K562 (cell line): Measurements from ENCODE around the gene C3orf52. TPM values are rescaled to one million over a fixed set of nuclear protein-coding genes. Genes with fewer than 3 reads are reported as not detected.

Experiments used
- ATAC-seq: fragments of 200-7000 bp; cut with Tn5 transposase; 3 replicates; pipeline ENCODE4 v1.9.1; 2020; ENCODE audit warnings: moderate library complexity
- BruUV-seq: library from RNA; stranded (reverse); fragments of 400-500 nt; replicated peaks from 2 replicates; lab custom pipeline; 2021; lab: Mats Ljungman, UMichigan
- CTCF ChIA-PET: fragments of 300-600 bp; formaldehyde crosslinking; extraction: SDS; loops from one replicate; lab custom pipeline; 2021; ENCODE audit warnings: low intra/inter-chr PET ratio; lab: Yijun Ruan, JAX
- POLR2A ChIA-PET: fragments of 300-600, 350-650 bp; sonication (Branson Sonifier 250); formaldehyde crosslinking; extraction: SDS; loops from one replicate; lab custom pipeline; 2021; ENCODE audit warnings: antibody characterized with exemption, inconsistent platforms; lab: Yijun Ruan, JAX
- DNase-seq, 4 experiments: peaks; one replicate each; pipeline versions ENCODE4 v3.0.0 to v3.0.0-alpha.2; 2011 to 2018; ENCODE audit warnings: low spot score in 3 of 4, mixed read lengths in 3 of 4; ENCODE audit errors: extremely low read depth in 1 of 4
- FAIRE-seq: peaks from 2 replicates; lab custom pipeline; 2011; peaks lifted over from hg19 to GRCh38; lab: Jason Lieb, UNC
- H2AFZ ChIP-seq: 2 replicates; pipeline ENCODE4 v1.6.0; 2011; ENCODE audit warnings: low read depth, low read length, control low read depth, inconsistent platforms
- H3K27ac ChIP-seq: fragments of 200-600 bp; 3 replicates; pipeline ENCODE4 v1.8.0; 2011; ENCODE audit warnings: low read depth, mild to moderate bottlenecking, control low read depth, inconsistent platforms, low read length, moderate library complexity, mixed read lengths; ENCODE audit errors: extremely low read depth
- H3K27me3 ChIP-seq, 2 experiments: fragments of 300-600 bp in 1 of 2; 2 replicates in 1 of 2; 3 replicates in 1 of 2; pipeline versions ENCODE4 v1.6.0 to v1.8.0; 2011; ENCODE audit warnings: inconsistent platforms in 2 of 2, low read length in 2 of 2, mild to moderate bottlenecking in 1 of 2, mixed read lengths in 1 of 2, moderate library complexity in 1 of 2; ENCODE audit not compliant: control insufficient read depth in 2 of 2, insufficient read depth in 2 of 2
- H3K36me3 ChIP-seq: fragments of 300-600 bp; 3 replicates; pipeline ENCODE4 v1.8.0; 2011; ENCODE audit warnings: mild to moderate bottlenecking, low read length, inconsistent platforms; ENCODE audit not compliant: control insufficient read depth, insufficient read depth
- H3K4me1 ChIP-seq, 2 experiments: fragments of 200-600 bp in 1 of 2; replicated peaks in 1 of 2; 2 replicates in 1 of 2; 3 replicates in 1 of 2; pipeline versions ENCODE4 v1.5.1 to v1.8.0; 2011; ENCODE audit warnings: inconsistent platforms in 2 of 2, low read length in 2 of 2, mild to moderate bottlenecking in 1 of 2, mixed read lengths in 1 of 2, moderate library complexity in 1 of 2; ENCODE audit not compliant: control insufficient read depth in 2 of 2, insufficient read depth in 2 of 2
- H3K4me2 ChIP-seq: 2 replicates; pipeline ENCODE4 v1.6.1; 2011; ENCODE audit warnings: low read length, control low read depth, inconsistent platforms, mixed read lengths; ENCODE audit not compliant: insufficient read depth
- H3K4me3 ChIP-seq: fragments of 200-600 bp; sonication (generic), shearing (Covaris generic); 2 replicates; pipeline ENCODE4 v1.5.1; 2016; ENCODE audit warnings: control low read depth, inconsistent platforms
- H3K79me2 ChIP-seq: fragments of 200-600 bp; 3 replicates; pipeline ENCODE4 v1.8.0; 2011; ENCODE audit warnings: low read length, inconsistent platforms; ENCODE audit not compliant: control insufficient read depth, insufficient read depth
- H3K9ac ChIP-seq, 2 experiments: 2 replicates each; pipeline versions ENCODE4 v1.6.0 to v1.6.1; 2011; ENCODE audit warnings: low read depth in 2 of 2, low read length in 2 of 2, control low read depth in 1 of 2, inconsistent platforms in 1 of 2, mild to moderate bottlenecking in 1 of 2, mixed read lengths in 1 of 2; ENCODE audit not compliant: insufficient read depth in 1 of 2
- H3K9me1 ChIP-seq: one replicate; pipeline ENCODE4 v1.6.0; 2011; ENCODE audit warnings: inconsistent platforms, mild to moderate bottlenecking, low read length, moderate library complexity; ENCODE audit not compliant: control insufficient read depth, insufficient read depth
- H3K9me3 ChIP-seq: replicated peaks from 2 replicates; pipeline ENCODE4 v1.5.1; 2011; ENCODE audit warnings: low read depth, low read length, inconsistent platforms; ENCODE audit not compliant: control insufficient read depth, insufficient read depth
- H4K20me1 ChIP-seq: replicated peaks from 2 replicates; pipeline ENCODE4 v1.6.1; 2011; ENCODE audit warnings: low read length, inconsistent platforms, mixed read lengths; ENCODE audit not compliant: control insufficient read depth, insufficient read depth
- E4F1 ChIP-seq: fragments of 250-450 bp; sonication (Bioruptor Pico); IDR thresholded peaks from 2 replicates; pipeline ENCODE4 v1.5.0; 2021; ENCODE audit warnings: mild to moderate bottlenecking, borderline replicate concordance
- MAZ ChIP-seq, 2 experiments: fragments of 450-650 bp in 1 of 2; sonication (generic) in 1 of 2; formaldehyde crosslinking; IDR thresholded peaks in 1 of 2; conservative IDR thresholded peaks in 1 of 2; 2 replicates each; pipeline versions ENCODE4 v1.4.0 to v1.5.0; 2020; ENCODE audit warnings: mild to moderate bottlenecking in 1 of 2, missing genetic modification reagents in 1 of 2
- TSHZ1 ChIP-seq: fragments of 250-450 bp; sonication (Bioruptor Pico); IDR thresholded peaks from 2 replicates; pipeline ENCODE4 v1.4.0; 2020; ENCODE audit warnings: mild to moderate bottlenecking, moderate library complexity
- ZC3H4 ChIP-seq: sonication (generic); formaldehyde crosslinking; IDR thresholded peaks from 2 replicates; pipeline ENCODE4 v1.9.0; 2021; ENCODE audit warnings: missing genetic modification reagents, borderline replicate concordance
- WGBS: fragments of 100-300 bp; shearing (Covaris generic); methylation state at CpG from one replicate; pipeline ENCODE4 v1.1.6; 2016; ENCODE audit warnings: low coverage, mixed read lengths; ENCODE audit not compliant: insufficient coverage; ENCODE audit errors: missing lambda C conversion rate; 5-methylcytosine and 5-hydroxymethylcytosine counted together
- in situ Hi-C: fragments of 300-500 bp; cut with MboI; formaldehyde crosslinking; loops from 4 replicates; pipeline ENCODE4 v1.15.0; 2018; ENCODE audit warnings: inconsistent platforms, mixed read lengths
- intact Hi-C: fragments of 100-400 bp; cut with micrococcal nuclease; formaldehyde crosslinking; loops from 2 replicates; pipeline ENCODE4 v1.14.2; 2022
- polyA plus RNA-seq, 8 experiments: library from polyadenylated mRNA; depleted of rRNA in 4 of 8; stranded (reverse) in 5 of 8; unstranded in 3 of 8; fragments of >200 nt; fragmentation: Nextera tagmentation in 2 of 8; fragmentation: Illumina TruSeq in 1 of 8; extraction: Ambion mirVana in 2 of 8; extraction: Trizol in 1 of 8; gene quantifications; 2 replicates each; pipeline versions ENCODE4 v1.2.1 to v1.2.3, GENCODE V29; 2011 to 2014; ENCODE audit warnings: inconsistent platforms in 1 of 8, missing spikeins in 1 of 8
- total RNA-seq, 7 experiments: library from RNA; depleted of rRNA in 6 of 7; stranded (reverse); fragments of >200 nt in 6 of 7; fragmentation: Illumina TruSeq in 2 of 7; extraction: Trizol in 2 of 7; gene quantifications; 2 replicates each; pipeline versions ENCODE4 v1.2.1 to v1.2.3, GENCODE V29; 2011 to 2021; ENCODE audit warnings: low replicate concordance in 1 of 7

C3orf52 gene
- total and polyA plus RNA-seq, 9 of the 15 experiments (the other 6 are each of a cell fraction or from before 2014, with no cell fraction given): 2.8 to 6.1 (median 3.8) TPM

GRCh38 chr3:112078125-112079083, 7.8 kb upstream of the C3orf52 start:
- CTCF ChIA-PET: no interaction called here
- FAIRE-seq: no peak
- WGBS: 4% methylated on average over 10 of the region's 10 CpGs

More at GRCh38 chr3:112078125-112079083, 7.8 kb upstream of the C3orf52 start:
- POLR2A ChIA-PET: no interaction called here
- H2AFZ ChIP-seq: no peak overlapping the region
- H3K9ac ChIP-seq: no peak overlapping the region
- no peaks in the 10 kb centered on the region for H4K20me1 ChIP-seq
- in situ Hi-C loops (no loop called here), intact Hi-C loops (no loop called here)
- DNase-seq (no peak), ATAC-seq (no peak)
- no peak for TF ChIP-seq MAZ (CRISPR knock-in tag; conservative IDR thresholded peaks at IDR 0.05 in 1 of 2, IDR thresholded peaks at IDR 0.05 in 1 of 2)
- TF ChIP-seq ZC3H4: no peak
- TF ChIP-seq E4F1 (CRISPR knock-in tag): no peak
- TF ChIP-seq TSHZ1 (CRISPR knock-in tag): no peak
- no peak overlapping the region for H3K27ac ChIP-seq
- H3K4me2 ChIP-seq: no peak overlapping the region
- H3K4me3 ChIP-seq: no peak overlapping the region
- no peaks in the 10 kb centered on the region for H3K36me3 ChIP-seq
- H3K79me2 ChIP-seq: no peaks in the 10 kb centered on the region
- no peaks in the 10 kb centered on the region for H3K9me3 ChIP-seq
- no TSS peak for BruUV-seq
- no peaks in the 10 kb centered on the region for H3K9me1 ChIP-seq
- no peaks in the 10 kb centered on the region; a peak in 2 of 5 replicates for H3K27me3 ChIP-seq
- no peaks in the 10 kb centered on the region; a peak in 1 of 5 replicates for H3K4me1 ChIP-seq
